GM19025 (cell line): ENCODE data around the gene KY.

ENCODE experiments used
- ATAC-seq: cut with Tn5 transposase; IDR thresholded peaks from one replicate; pipeline ENCODE4 v1.9.1; 2021; ENCODE audit warnings: mild to moderate bottlenecking, low read depth, moderate library complexity; ENCODE audit not compliant: unreplicated experiment

KY gene

DNA sequence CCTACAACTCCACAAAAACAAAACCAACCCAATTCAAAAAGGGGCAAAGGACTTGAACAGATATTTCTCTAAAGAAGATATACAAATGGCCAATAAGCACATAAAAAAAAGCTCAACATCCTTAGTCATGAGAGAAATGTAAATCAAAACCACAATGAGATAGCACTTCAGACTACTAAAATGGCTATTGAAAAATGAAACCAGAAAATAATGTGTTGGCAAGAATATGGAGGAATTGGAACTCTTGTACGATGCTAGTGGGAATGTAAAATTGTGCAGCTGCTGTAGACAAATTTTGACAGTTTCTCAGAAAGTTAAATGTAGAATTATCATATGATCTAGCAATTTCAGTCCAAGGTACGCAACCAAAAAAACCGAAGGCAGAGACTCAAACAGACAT, 29.0 kb downstream of the KY start:
- ATAC-seq: no peak

DNA sequence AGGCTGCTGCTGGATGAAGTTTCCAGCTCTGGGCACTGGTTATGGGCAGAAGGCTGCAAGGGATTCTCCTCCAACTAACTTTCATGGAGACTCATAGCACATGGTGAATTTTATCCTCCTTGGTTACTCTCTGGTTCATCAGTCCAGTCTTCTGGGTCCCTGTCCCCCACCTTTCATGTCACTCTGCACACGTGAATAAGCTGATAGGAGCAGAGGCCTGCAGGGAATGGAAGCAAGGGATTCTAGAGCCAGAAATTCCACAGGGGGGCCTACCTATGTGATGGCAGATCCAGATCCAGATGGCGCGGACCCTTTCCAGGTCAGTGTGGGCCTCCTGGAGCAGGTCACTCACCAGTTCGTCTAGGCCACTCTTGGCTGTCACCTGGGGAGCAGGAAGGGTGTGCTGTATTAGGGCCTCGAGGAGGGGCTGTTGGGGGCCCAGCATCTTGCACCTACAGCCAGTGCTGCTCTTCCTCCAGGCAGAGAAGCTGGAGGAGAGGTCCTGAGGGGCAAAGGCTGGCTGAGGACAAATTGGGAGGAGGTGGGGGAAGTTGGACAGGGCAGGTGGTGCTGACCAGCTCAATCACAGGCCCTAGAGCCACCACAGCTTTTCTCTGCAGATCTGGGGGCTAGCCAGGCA, 30.2 kb downstream of the KY start:
- no peak for ATAC-seq

DNA sequence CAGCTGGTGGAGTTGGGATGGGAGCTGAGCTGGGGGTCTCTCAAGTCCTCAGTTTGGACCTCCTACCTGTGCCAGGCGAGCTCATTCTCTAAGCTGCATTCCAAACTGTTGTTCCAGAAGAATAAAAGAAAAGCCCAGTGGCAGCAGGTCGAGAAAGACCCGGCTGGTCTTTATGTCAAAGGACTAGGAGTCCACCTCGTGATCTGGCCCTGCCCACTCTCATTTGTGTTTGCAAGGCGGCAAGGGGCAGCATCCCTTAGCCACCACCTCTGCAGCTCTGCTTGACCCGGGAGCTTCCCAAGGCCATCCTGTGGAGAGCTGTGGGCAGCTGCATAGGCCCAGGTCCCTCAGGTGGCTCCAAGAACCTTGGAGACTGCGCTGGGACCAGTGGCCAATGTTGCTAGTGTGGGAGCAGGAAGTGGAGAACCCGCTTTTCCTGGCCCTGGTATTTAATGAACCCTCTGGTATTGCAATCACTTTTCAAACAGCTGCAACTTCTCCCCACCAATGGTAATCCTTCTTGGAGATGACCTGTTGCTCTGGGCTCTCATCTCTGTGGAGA, 30.9 kb downstream of the KY start:
- ATAC-seq: no peak

DNA sequence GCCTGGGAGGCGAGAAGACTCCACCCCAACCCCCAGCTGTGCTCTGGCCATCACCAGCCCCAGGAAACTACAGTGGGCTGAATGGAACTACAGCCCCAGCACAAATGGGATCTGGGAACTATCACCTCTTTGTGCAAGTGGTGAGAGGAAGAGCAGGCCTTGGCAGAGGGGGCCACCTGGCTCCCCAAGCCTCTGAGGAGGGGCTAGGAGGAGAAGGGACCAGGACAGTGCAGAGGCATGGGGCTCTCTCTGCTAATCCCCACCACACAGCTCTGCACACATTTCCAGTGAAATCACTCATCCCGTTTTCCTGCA, 31.6 kb downstream of the KY start:
- no peak for ATAC-seq

DNA sequence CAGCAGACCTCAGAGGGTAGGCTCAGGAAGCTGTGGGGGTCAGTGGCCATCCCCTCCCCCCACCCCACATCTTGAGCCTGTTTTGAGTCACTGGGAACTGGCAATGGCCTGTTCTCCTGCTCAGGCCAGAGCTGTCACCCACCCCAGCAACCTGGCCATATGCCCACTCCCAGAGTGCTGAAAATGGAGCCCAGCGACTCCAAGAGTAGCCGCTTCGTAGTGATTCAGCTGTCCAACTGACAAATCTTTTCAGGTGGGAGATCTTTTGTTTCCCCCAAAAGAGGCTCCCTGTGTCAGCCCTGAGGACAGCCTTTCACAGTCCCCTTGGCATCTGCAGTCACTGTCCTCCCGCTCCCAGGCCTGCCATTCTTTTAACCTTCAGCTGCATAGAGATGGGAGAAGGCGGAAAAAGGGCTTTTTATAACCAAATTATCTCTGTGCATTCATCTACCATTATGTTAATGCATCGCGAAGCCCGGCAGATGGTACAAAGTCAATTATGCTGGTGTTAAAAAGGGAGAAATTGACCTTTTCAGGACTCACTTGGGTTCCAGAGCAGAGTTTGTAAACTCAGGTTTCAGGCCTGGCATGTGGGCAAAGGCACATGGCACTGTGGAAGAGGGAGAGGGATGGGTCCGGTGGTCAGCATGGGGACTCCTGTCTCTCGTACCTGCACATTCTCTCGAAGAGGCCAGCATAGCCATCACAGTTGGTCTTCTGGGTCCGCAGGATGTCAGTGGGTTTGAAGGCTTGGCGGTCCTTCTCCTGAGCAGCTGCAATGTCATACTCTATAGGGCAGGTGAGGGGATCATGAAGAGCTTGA, 32.1 kb downstream of the KY start:
- ATAC-seq: no peak

DNA sequence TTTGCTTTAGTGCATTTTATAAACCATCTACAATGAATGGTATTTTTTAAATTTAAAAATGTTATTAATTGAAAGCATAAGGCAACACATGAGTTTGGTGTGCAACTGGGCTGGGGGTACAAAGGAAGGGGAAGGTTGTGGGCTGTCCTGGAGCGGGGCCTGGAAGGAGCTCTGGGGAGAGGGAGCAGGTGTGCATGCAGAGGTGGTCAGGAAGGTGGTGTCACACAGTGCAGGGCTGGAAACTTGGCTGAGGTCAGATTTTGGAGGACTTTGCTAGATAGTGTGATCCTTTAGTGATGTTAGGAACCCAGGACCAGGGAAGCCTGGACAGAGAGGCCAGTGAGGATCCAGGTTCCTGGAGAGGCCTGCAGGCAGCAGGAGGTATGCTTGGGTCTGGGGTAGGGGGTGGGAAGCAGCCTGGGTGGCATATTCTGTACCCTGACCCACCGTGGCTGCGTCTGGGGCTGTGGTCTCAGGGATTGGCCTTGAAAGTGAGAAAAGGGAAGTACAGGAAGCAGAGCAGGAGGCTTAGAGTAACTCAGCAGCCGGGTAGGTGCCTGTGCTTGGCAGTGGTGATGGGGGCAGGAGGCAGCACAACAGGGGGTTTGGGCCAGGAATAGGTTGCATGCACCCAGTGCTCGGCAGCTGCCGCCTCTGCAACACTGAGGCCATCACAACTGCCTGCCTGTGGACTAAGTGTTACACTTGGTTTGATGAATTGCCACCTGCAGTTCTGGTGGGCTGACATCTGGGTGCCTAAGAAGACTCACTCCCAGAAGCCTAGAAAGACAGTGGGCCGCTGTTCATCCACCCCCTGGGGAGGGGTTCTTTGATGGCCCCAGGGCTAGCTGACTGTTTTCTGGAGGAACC, 33.0 kb downstream of the KY start:
- ATAC-seq: no peak

DNA sequence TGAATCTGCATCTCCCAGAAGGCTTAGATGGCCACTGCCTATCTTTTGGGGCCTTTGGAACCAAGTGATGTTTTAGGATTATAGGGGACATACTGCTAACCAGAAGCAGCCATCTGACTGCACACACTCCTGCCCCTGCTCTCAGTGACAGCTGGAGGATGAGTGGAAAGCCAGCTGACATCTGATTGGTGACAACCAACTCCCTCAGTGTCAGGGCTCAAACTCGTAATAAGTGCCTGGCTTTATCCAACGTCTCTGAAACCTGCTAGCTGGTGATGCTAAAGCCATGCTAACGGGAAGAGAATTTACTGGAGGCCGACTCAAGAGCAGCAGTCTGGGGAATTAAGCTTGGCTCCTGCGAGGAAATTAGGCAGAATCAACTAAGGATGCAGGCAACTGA, 35.1 kb downstream of the KY start:
- ATAC-seq: no peak

DNA sequence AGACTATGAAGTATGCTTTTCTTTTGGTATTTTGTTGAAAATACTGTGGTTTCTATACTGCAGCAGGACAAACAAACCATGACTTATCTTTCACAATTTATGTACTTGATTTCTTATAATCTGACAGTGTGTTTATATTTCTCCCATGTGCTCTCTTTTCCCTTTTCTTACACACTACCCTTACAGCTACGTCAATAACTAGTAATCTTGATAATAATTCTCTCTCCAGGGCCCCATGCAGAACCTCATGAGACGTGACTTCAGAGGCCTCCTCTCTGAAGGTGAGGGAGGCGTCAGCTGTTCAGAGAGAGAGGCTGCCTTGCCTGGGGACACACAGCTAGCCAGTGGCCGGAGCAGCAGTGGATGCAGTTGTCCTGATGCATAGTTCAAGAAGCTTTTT, 35.9 kb downstream of the KY start:
- ATAC-seq: no peak

DNA sequence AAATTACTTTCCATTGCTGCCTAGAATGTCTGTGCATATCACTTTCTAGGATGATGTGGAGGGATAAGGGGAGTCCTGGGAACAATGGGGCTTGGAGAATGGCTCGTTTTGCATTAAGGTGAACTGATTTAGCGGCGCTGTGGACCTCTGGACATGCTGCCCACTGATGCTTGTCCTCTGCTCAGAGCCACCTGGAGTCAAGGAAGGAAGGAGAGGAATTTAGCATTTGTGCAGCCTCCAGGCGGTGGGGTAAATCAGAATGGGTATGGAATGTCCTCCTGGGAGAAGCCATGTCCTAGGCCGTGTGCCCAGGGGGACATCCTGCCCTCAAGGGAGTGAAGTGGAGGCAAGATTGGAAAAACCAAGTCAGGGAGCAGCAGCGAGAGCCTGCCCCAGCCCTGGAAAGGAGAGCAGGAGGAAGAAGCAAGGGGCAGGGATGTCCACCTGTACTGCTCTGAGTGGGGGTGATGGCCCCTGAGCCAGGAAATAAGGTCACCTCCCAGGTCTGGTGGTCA, 37.8 kb downstream of the KY start:
- ATAC-seq: no peak

DNA sequence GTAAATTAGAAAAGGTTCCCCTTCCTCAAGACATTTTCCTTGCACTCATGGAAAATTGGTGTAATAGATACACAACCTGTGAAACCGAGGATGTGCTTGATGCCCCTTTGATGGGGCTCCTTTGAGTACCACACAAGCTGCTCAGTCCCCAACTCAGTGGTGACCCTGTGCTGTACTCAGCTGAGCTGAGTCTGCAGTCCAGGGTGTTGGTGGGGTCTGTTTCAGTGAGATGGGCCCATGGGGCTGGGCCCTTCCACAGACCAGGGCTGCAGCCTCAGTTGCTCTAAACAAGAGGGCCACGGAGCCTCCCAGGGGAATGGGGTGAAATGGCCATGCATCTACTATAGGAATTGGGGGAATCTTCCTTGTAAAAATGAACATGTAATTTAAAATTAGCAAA, 39.3 kb downstream of the KY start:
- no peak for ATAC-seq

DNA sequence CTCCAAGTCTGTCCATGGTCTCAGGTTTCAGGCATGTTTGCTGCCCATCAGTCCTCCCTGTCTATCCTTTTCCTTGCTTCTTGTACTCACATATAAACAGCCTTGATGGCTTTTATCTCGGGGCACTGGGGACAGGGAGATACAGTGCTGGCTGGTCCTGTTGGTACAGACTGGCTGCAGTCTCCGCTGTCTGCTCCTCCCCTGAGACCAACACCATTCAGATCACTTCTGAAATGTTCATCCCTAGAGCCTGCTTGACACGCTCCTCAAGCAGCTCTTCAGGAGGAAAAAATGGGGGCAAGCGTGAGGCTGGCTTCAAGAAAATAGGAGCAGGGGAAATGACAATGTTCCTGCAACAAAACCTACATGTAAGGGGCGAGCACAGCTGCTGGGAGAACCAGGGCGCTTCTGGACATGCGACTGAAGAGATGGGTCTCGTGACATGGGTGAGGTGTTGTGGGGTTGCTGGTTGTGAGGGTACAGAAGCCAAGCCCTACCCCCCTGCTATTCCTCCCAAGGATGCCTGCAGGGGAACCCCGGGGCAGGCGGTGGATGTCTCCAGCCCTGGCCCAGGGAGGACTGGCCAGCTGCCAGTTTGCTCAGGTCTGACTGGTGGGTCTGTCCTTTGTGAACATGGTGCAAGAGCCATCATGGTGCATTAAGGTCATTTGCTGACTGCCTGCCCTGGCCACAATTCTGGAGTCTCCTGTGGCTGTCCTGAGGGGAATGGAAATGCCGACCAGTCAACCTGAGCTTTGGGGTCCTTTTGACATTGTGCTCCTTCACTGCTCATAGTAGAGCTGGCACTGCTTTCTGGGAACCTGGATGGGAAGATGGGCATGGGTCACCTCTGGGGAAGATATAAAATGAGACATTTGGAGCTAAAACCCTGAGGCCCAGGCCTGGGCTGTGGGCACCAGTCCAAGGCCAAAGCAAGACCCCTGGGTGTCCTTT, 40.1 kb downstream of the KY start:
- ATAC-seq: no peak

DNA sequence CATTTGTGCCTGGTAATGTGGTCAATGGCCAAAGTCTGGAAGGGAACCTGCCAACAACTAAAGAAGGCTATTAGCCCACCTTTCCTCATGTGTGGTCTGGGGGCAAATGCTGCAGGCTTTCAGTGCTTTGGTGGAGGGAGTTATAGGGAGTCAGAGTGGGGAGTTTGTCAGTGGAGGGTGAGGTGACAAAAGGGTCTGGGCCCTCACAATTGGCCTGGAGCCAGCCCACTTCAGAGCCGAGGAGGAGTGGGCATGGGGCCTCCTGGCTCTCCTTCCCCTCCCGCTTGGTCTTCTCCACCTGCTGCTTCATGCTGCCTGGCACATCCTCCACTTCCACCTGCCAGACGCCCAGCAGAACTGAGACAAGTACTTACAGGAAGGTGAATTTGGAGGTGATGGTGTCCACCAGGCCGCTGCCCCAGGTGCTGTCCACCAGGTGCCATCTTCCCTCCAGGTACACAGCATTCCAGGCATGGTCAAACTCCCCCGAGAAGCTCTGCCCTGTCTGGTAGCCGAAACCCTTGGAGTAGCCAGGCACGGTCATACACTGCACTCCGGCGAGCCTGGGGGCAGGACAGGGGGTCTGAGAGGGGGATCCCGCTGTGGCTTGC, 40.9 kb downstream of the KY start:
- no peak for ATAC-seq

DNA sequence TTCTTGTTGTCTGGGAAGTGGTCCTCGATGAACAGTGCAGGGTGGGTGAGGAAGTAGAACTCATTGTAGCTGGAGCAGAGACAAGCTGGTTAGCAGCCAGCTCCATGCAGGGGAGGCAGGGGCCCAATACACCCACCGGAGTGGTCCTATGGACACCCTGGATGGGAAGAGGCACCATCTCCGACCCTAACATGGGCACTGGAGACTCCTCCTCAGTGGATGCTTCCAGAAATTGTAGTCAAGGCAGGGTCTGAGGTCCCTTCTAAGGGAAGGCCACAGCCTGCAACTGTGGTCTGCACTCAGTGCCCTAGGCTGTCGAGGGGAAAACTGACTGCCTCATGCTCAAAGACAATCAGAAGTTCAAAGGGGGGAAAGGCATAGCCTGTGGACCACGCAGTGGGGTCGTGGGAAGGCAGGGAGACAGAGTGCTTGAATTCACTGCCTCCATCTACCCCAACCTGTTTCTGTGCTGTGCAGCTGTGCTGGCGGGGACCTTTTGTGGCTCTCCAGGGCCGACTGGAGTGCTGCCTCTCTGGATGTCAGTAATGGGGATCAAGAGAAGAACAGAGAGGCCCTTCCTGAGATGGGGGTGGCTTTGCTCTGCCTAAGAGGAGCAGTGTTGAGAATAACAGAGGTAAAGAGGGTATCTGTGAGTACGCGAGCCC, 41.9 kb downstream of the KY start:
- ATAC-seq: no peak

DNA sequence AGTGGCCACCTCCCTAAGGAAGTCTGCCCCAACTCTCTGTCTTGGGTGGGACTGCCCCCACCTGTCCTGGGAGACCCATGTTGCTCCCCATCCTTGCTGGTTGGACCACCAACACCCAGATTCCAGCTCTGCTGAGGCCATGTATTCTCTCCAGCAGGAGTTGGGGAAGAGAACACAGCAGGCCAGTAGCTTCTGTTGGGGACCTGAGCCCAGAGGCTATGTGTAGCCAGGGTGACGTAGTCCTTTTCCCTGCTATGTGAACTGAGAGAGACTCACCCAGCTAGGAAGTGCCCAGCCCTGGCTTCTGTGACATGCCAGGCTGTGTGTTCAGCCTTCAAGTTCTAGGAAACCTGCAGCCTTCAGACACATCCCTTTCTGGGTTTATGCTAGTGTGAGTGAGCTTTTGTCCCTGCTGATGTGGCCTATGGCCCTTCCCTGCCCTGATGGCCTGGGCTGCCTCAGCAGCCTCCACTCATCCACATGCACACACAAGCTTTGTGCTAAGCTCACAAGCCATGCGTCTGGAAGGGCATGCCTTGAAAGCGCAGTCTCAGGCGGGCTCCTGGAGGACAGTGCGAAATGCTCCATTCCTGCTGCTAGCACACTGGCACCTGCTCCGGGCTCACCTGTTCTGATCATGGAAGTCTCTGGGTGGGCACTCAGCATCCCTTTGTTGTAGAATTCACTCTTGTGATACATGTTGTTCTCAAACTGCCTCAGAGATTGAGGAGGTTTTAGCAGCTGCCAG, 42.6 kb downstream of the KY start:
- no peak for ATAC-seq

DNA sequence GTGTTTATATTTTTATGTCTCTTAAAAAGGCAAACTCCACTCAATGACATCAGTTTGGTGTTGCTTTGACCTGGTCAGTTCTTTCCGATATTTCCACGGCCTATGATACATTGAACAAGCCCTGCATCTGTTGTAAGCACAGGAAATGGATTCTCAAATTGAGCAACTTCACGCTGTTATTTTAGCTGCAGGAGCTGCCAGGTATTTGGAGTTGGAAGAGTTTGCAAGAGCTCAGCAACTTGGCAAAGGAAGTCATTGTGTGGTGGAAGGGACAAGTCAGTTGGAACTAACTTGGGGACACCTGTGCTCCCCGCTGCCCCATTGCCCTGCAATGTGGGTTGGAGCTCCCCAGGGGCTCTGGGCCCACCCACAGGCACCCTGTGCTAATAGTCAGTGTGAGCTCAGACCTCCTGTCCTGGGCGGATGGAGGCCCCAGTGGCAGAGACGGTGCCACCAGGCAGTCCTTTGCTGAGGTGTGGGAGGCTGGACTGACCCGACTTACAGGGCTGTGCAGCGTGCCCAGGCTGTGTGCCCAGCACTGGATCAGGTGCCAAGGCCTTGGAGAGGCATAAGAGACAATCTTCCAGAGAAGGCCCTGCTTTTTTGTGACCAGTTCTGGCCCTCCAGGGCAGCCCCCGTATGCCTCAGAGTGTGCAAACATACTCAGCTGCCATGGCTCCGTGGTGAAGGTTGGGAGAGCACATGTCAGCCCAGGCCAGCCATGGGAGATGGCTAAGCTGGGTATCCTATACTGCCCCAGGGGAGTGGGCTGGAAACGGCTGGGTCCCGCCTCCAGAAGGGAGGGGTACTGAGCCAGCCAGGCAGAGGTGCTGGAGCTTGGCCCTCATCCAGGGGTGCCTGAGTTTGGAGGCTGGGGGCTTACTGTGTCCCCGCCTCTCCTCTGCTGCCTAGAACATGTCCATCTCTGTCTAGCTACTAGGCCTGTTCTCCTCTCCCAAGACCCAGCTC, 43.5 kb downstream of the KY start:
- no peak for ATAC-seq

DNA sequence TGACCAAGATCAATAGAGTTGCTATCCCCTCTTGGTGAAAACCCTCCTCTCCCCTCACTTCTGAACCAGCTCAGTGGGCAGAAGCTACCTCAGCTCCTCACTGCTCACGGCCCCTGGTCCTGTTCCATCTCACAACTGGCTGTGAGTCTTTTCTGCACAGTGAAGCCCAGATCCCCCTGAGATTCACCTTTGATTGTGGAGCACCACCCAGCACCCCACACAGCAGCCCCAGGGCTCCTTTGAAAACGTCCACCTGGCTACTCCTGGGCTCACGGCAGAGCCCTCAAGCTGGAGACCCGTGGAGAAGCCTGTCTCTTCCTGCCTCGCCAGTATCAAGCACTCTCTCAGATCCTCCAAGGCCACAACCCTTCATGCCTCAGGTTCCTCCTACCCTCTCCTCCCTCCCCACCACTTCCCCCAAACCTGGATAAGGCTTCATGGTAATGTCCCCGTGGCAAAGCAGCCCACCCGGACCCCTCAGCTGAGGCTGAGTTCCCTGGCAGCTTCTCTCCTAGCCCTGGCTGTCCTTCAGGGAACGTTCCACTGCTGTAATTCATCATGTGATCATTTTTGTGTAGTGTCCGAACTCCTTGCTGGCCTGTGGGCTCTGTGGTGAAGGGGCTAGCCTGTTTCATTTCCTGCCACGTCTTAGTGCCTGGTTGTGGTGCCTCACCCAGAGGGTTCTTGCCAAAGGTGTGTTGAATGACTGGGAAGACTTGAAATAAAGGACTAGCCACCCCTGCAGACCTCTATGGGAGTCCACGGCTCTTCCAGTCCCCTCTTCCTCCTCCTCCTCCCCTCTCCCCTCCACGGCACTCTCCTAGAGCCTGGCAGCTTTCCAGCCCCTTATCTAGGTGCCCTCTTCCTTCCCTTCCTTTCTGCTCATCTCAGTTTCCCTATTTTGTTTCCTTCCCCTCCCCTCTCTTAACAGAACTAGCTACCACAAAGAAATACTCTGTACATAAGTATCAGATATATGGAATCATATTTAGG, 44.5 kb downstream of the KY start:
- no peak for ATAC-seq
